Activated B cell treated with CpG ODN at 0.5 μM for 24 hours (primary cell): Measurements from ENCODE around the gene LIMS3. TPM values are rescaled to one million over a fixed set of nuclear protein-coding genes. Genes with fewer than 3 reads are reported as not detected.
"Not testable (repeated sequence)": the region's sequence is repeated elsewhere in the genome, so short reads cannot be mapped to it uniquely, and the experiment has no call there.

Experiments used
- ATAC-seq: fragments of 200-7000 bp; cut with Tn5 transposase; one replicate; pipeline ENCODE4 v1.10.0; 2021; ENCODE audit warnings: low read depth, mild to moderate bottlenecking, moderate library complexity
- CTCF ChIA-PET: fragments of 350-600 bp; sonication (Branson Sonifier 250); formaldehyde crosslinking; loops from one replicate; lab custom pipeline; 2021; ENCODE audit warnings: antibody characterized with exemption; lab: Charles Lee
- POLR2A ChIA-PET: fragments of 350-600 bp; sonication (Branson Sonifier 250); formaldehyde crosslinking; loops from one replicate; lab custom pipeline; 2021; ENCODE audit warnings: antibody characterized with exemption; lab: Charles Lee
- DNase-seq: peaks from one replicate; pipeline ENCODE4 v3.0.0; 2022
- H3K27ac Mint-ChIP-seq: one replicate; pipeline ENCODE4 v1.8.0; 2020; ENCODE audit warnings: mixed read lengths
- H3K27me3 Mint-ChIP-seq: one replicate; pipeline ENCODE4 v1.8.0; 2021; ENCODE audit warnings: mixed read lengths
- H3K36me3 Mint-ChIP-seq: one replicate; pipeline ENCODE4 v1.8.0; 2021; ENCODE audit warnings: low read depth, mixed read lengths
- H3K4me1 Mint-ChIP-seq: one replicate; pipeline ENCODE4 v1.8.0; 2021; ENCODE audit warnings: mixed read lengths
- H3K4me3 Mint-ChIP-seq: one replicate; pipeline ENCODE4 v1.8.0; 2020; ENCODE audit warnings: mild to moderate bottlenecking, mixed read lengths
- H3K9me3 Mint-ChIP-seq: one replicate; pipeline ENCODE4 v1.8.0; 2020; ENCODE audit warnings: mixed read lengths
- intact Hi-C: fragments of 100-400 bp; cut with micrococcal nuclease; formaldehyde crosslinking; loops from one replicate; pipeline ENCODE4 v1.15.1; 2024
- total RNA-seq: library from RNA; stranded (reverse); gene quantifications from 2 replicates; pipeline ENCODE4 v1.2.3, GENCODE V29; 2022

Gene LIMS3
- total RNA-seq, 1 donor from 2014 or later, result not detected

- H3K4me3 Mint-ChIP-seq, H3K4me1 Mint-ChIP-seq, H3K36me3 Mint-ChIP-seq, H3K27me3 Mint-ChIP-seq, CTCF ChIA-PET, ATAC-seq, H3K9me3 Mint-ChIP-seq, POLR2A ChIA-PET, intact Hi-C loops, DNase-seq, H3K27ac Mint-ChIP-seq: not testable (repeated sequence)
These were observed 573 bp upstream of the LIMS3 start for GRCh38 chr2:109897769-109898461.

- CTCF ChIA-PET, H3K27me3 Mint-ChIP-seq, ATAC-seq, H3K27ac Mint-ChIP-seq, POLR2A ChIA-PET, DNase-seq, intact Hi-C loops, H3K36me3 Mint-ChIP-seq, H3K9me3 Mint-ChIP-seq, H3K4me1 Mint-ChIP-seq, H3K4me3 Mint-ChIP-seq: not testable (repeated sequence)
These were observed 7.3 kb downstream of the LIMS3 start for GRCh38 chr2:109905796-109906195.

GRCh38 chr2:109908626-109909025 is 10.1 kb downstream of the LIMS3 start:
- H3K9me3 Mint-ChIP-seq, CTCF ChIA-PET, H3K36me3 Mint-ChIP-seq, ATAC-seq, H3K4me3 Mint-ChIP-seq, H3K4me1 Mint-ChIP-seq, DNase-seq, H3K27me3 Mint-ChIP-seq, POLR2A ChIA-PET, H3K27ac Mint-ChIP-seq, intact Hi-C loops: not testable (repeated sequence)

DNA sequence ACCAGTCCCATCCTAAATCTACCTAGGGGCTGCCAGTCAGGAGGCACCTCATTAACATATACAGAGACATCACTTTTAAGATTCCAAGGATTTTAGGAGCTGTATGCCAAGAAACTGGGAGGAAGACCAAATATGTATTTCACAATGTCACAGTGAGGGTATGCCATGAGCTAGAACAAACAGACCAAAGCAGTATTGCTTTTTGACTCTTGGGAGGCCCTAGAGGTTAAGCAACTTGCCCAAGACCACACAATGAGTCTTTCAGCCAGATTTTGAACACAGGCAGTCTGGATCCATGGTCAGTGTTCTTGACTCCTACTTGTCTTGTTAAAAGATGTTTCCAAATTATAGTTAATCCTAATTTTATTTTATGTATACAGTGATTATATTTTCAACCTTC is 12.3 kb downstream of the LIMS3 start:
- ATAC-seq, H3K9me3 Mint-ChIP-seq, CTCF ChIA-PET, DNase-seq, POLR2A ChIA-PET, H3K27ac Mint-ChIP-seq, intact Hi-C loops, H3K4me1 Mint-ChIP-seq, H3K36me3 Mint-ChIP-seq, H3K4me3 Mint-ChIP-seq, H3K27me3 Mint-ChIP-seq: not testable (repeated sequence)

GRCh38 chr2:109913911-109914310 is 15.4 kb downstream of the LIMS3 start:
- H3K9me3 Mint-ChIP-seq, POLR2A ChIA-PET, ATAC-seq, H3K36me3 Mint-ChIP-seq, intact Hi-C loops, CTCF ChIA-PET, DNase-seq, H3K27ac Mint-ChIP-seq, H3K4me3 Mint-ChIP-seq, H3K27me3 Mint-ChIP-seq, H3K4me1 Mint-ChIP-seq: not testable (repeated sequence)

GRCh38 chr2:109914552-109914951 is 16.1 kb downstream of the LIMS3 start:
- CTCF ChIA-PET, POLR2A ChIA-PET, ATAC-seq: not testable (repeated sequence)

DNA sequence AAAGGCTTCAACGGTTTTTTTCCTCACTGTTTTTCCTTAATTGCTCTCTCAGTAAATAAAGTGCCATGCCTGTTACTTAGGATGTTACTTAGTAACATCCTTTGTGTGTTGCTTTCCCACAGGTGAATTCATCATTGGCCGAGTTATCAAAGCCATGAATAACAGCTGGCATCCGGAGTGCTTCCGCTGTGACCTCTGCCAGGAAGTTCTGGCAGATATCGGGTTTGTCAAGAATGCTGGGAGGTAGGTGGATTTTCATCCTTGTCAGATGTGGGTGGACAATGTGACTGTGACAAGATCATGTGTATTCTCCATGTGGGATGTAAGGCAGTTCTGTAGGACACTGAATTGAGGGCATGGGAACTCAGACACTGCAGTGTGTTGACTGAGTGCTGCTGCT is 17.3 kb downstream of the LIMS3 start:
- intact Hi-C loops, CTCF ChIA-PET, H3K27ac Mint-ChIP-seq, ATAC-seq, H3K4me1 Mint-ChIP-seq, H3K9me3 Mint-ChIP-seq, H3K27me3 Mint-ChIP-seq, H3K36me3 Mint-ChIP-seq, DNase-seq, POLR2A ChIA-PET, H3K4me3 Mint-ChIP-seq: not testable (repeated sequence)

More at GRCh38 chr2:109914552-109914951, 16.1 kb downstream of the LIMS3 start:
- DNase-seq, H3K4me1 Mint-ChIP-seq, intact Hi-C loops, H3K4me3 Mint-ChIP-seq, H3K27me3 Mint-ChIP-seq, H3K36me3 Mint-ChIP-seq, H3K27ac Mint-ChIP-seq, H3K9me3 Mint-ChIP-seq: not testable (repeated sequence)

GRCh38 chr2:109920162-109920561 is 21.7 kb downstream of the LIMS3 start:
- H3K9me3 Mint-ChIP-seq, CTCF ChIA-PET, ATAC-seq, H3K27me3 Mint-ChIP-seq, intact Hi-C loops, H3K27ac Mint-ChIP-seq, H3K4me1 Mint-ChIP-seq, H3K4me3 Mint-ChIP-seq, H3K36me3 Mint-ChIP-seq, POLR2A ChIA-PET, DNase-seq: not testable (repeated sequence)

GRCh38 chr2:109921543-109922384 is 23.3 kb downstream of the LIMS3 start:
- intact Hi-C loops, H3K4me3 Mint-ChIP-seq, CTCF ChIA-PET: not testable (repeated sequence)

GRCh38 chr2:109924481-109924880 is 26.0 kb downstream of the LIMS3 start:
- ATAC-seq, H3K4me3 Mint-ChIP-seq, H3K27me3 Mint-ChIP-seq, intact Hi-C loops, CTCF ChIA-PET, H3K9me3 Mint-ChIP-seq, POLR2A ChIA-PET, H3K4me1 Mint-ChIP-seq, H3K36me3 Mint-ChIP-seq, H3K27ac Mint-ChIP-seq, DNase-seq: not testable (repeated sequence)

More at GRCh38 chr2:109921543-109922384, 23.3 kb downstream of the LIMS3 start:
- H3K9me3 Mint-ChIP-seq, H3K4me1 Mint-ChIP-seq, POLR2A ChIA-PET, DNase-seq, H3K27me3 Mint-ChIP-seq, H3K27ac Mint-ChIP-seq, H3K36me3 Mint-ChIP-seq, ATAC-seq: not testable (repeated sequence)

DNA sequence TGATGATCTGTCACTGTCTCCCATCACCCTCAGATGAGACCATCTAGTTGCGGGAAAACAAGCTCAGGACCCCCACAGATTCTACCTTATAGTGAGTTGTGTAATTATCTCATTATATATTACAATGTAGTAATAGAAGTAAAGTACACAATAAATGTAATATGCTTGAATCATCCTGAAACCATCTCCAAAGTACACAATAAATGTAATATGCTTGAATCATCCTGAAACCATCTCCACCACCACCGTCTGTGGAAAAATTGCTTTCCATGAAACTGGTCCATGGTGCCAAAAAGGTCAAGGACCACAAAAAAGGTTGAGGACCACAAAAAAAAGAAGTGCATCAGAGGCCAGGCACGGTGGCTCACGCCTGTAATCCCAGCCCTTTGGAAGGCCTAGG is 29.3 kb downstream of the LIMS3 start:
- H3K9me3 Mint-ChIP-seq, CTCF ChIA-PET, H3K4me3 Mint-ChIP-seq, H3K36me3 Mint-ChIP-seq, H3K27me3 Mint-ChIP-seq, ATAC-seq, DNase-seq, intact Hi-C loops, POLR2A ChIA-PET, H3K4me1 Mint-ChIP-seq, H3K27ac Mint-ChIP-seq: not testable (repeated sequence)

GRCh38 chr2:109929222-109929621 is 30.7 kb downstream of the LIMS3 start:
- H3K4me3 Mint-ChIP-seq, H3K27ac Mint-ChIP-seq, H3K36me3 Mint-ChIP-seq, DNase-seq, H3K27me3 Mint-ChIP-seq, ATAC-seq, POLR2A ChIA-PET, CTCF ChIA-PET, H3K4me1 Mint-ChIP-seq, H3K9me3 Mint-ChIP-seq, intact Hi-C loops: not testable (repeated sequence)
